ENCODE measurements around the gene LY86. TPM values are rescaled to one million over a fixed set of nuclear protein-coding genes. Genes with fewer than 3 reads are reported as not detected.

The LY86 gene
- total RNA-seq, 1 donor from 2014 or later: not detected

- Mint-ChIP-seq H3K27ac (no peak overlapping the region), H3K4me1 (ENCODE audit: low read depth) (no peaks in the 10 kb centered on the region), H3K27me3 (peaks cover 13% of the 10 kb centered on the region), H3K36me3 (ENCODE audit: insufficient read depth) (no peaks in the 10 kb centered on the region), H3K9me3 (ENCODE audit: low read depth) (no peaks in the 10 kb centered on the region), H3K4me3 (ENCODE audit: low read depth) (no peak overlapping the region)
- DNase-seq (ENCODE audit: low spot score, unreplicated experiment): no peak
- TF ChIP-seq CTCF (IDR thresholded peaks at IDR 0.05; ENCODE audit: unreplicated experiment): no peak
Measured at GRCh38 chr6:6586671-6587526, 1.6 kb upstream of the LY86 start.

GRCh38 chr6:6587696-6588063 is 840 bp upstream of the LY86 start:
- no peak for TF ChIP-seq CTCF (IDR thresholded peaks at IDR 0.05; ENCODE audit: unreplicated experiment)
- Mint-ChIP-seq H3K9me3 (ENCODE audit: low read depth) (no peaks in the 10 kb centered on the region), H3K36me3 (ENCODE audit: insufficient read depth) (no peaks in the 10 kb centered on the region), H3K4me3 (ENCODE audit: low read depth) (no peak overlapping the region), H3K4me1 (ENCODE audit: low read depth) (peaks cover under 1% of the 10 kb centered on the region), H3K27me3 (peaks cover 12% of the 10 kb centered on the region), H3K27ac (no peak overlapping the region)
- no peak for DNase-seq (ENCODE audit: low spot score, unreplicated experiment)

GRCh38 chr6:6588924-6589709 is 597 bp downstream of the LY86 start:
- no peak overlapping the region for H3K4me3 Mint-ChIP-seq (ENCODE audit: low read depth)
- no peak for DNase-seq (ENCODE audit: low spot score, unreplicated experiment)
- peaks cover 3% of the 10 kb centered on the region for H3K4me1 Mint-ChIP-seq (ENCODE audit: low read depth)
- no peak for TF ChIP-seq CTCF (IDR thresholded peaks at IDR 0.05; ENCODE audit: unreplicated experiment)
- H3K9me3 Mint-ChIP-seq (ENCODE audit: low read depth): no peaks in the 10 kb centered on the region
- peaks cover 11% of the 10 kb centered on the region for H3K27me3 Mint-ChIP-seq
- H3K36me3 Mint-ChIP-seq (ENCODE audit: insufficient read depth): no peaks in the 10 kb centered on the region
- no peak overlapping the region for H3K27ac Mint-ChIP-seq

GRCh38 chr6:6590530-6590929 is 2.0 kb downstream of the LY86 start:
- Mint-ChIP-seq H3K27ac (no peak overlapping the region), H3K4me1 (ENCODE audit: low read depth) (peaks cover 3% of the 10 kb centered on the region), H3K36me3 (ENCODE audit: insufficient read depth) (no peaks in the 10 kb centered on the region), H3K27me3 (peaks cover 16% of the 10 kb centered on the region), H3K9me3 (ENCODE audit: low read depth) (no peaks in the 10 kb centered on the region), H3K4me3 (ENCODE audit: low read depth) (no peak overlapping the region)
- no peak for DNase-seq (ENCODE audit: low spot score, unreplicated experiment)
- TF ChIP-seq CTCF (IDR thresholded peaks at IDR 0.05; ENCODE audit: unreplicated experiment): no peak

GRCh38 chr6:6591778-6592465 is 3.4 kb downstream of the LY86 start:
- DNase-seq (ENCODE audit: low spot score, unreplicated experiment): no peak
- Mint-ChIP-seq H3K9me3 (ENCODE audit: low read depth) (no peaks in the 10 kb centered on the region), H3K27me3 (peaks cover 15% of the 10 kb centered on the region), H3K4me3 (ENCODE audit: low read depth) (no peak overlapping the region), H3K27ac (no peak overlapping the region), H3K36me3 (ENCODE audit: insufficient read depth) (no peaks in the 10 kb centered on the region), H3K4me1 (ENCODE audit: low read depth) (peaks cover 10% of the 10 kb centered on the region)
- TF ChIP-seq CTCF (IDR thresholded peaks at IDR 0.05; ENCODE audit: unreplicated experiment): no peak

Data from progenitor cell of endocrine pancreas (in vitro differentiated cells).